ENCODE measurements around the gene GPR84.

GPR84 gene

GRCh38 chr12:54407183-54407905 is 43.1 kb upstream of the GPR84 start:
- no peak for TF ChIP-seq EZH2 (optimal IDR thresholded peaks at IDR 0.05; ENCODE audit: low read depth, low read length)
- TF ChIP-seq EZH2phosphoT487 (IDR thresholded peaks at IDR 0.05; ENCODE audit: low read length), result no peak
- Histone ChIP-seq H4K20me1 (ENCODE audit: insufficient read depth, low read length) (no peaks in the 10 kb centered on the region), H3K9me3 (replicated peaks; ENCODE audit: insufficient read depth, low read length) (no peaks in the 10 kb centered on the region), H3K9ac (ENCODE audit: low read length) (no peak overlapping the region), H3K27me3 (replicated peaks; ENCODE audit: insufficient read depth, low read length) (no peaks in the 10 kb centered on the region), H3K36me3 (replicated peaks; ENCODE audit: insufficient read depth, low read length) (no peaks in the 10 kb centered on the region), H3K9me2 (replicated peaks; ENCODE audit: insufficient read depth, low read length) (no peaks in the 10 kb centered on the region), H3K79me2 (ENCODE audit: low read length) (no peaks in the 10 kb centered on the region), H3K4me3 (ENCODE audit: low read length) (no peak overlapping the region), H3K27ac (ENCODE audit: low read length) (no peak overlapping the region), H2AFZ (ENCODE audit: low read length) (no peak overlapping the region), H3K4me1 (ENCODE audit: low read length) (0 out of 2 replicates have a peak, but pooled peaks cover under 1% of the 10 kb centered on the region), H3K4me2 (ENCODE audit: low read depth, low read length) (no peak overlapping the region), H3F3A (ENCODE audit: insufficient read depth, low read length) (no peaks in the 10 kb centered on the region)
- no peak for DNase-seq

- Histone ChIP-seq H3K79me2 (ENCODE audit: low read length) (no peaks in the 10 kb centered on the region), H3K9me2 (replicated peaks; ENCODE audit: insufficient read depth, low read length) (no peaks in the 10 kb centered on the region), H3K27me3 (replicated peaks; ENCODE audit: insufficient read depth, low read length) (no peaks in the 10 kb centered on the region), H4K20me1 (ENCODE audit: insufficient read depth, low read length) (no peaks in the 10 kb centered on the region), H3K4me1 (ENCODE audit: low read length) (no peaks in the 10 kb centered on the region), H3K36me3 (replicated peaks; ENCODE audit: insufficient read depth, low read length) (no peaks in the 10 kb centered on the region), H2AFZ (ENCODE audit: low read length) (no peak overlapping the region), H3F3A (ENCODE audit: insufficient read depth, low read length) (no peaks in the 10 kb centered on the region), H3K27ac (ENCODE audit: low read length) (no peak overlapping the region), H3K9ac (ENCODE audit: low read length) (no peak overlapping the region), H3K4me2 (ENCODE audit: low read depth, low read length) (no peak overlapping the region), H3K4me3 (ENCODE audit: low read length) (no peak overlapping the region), H3K9me3 (replicated peaks; ENCODE audit: insufficient read depth, low read length) (no peaks in the 10 kb centered on the region)
- TF ChIP-seq EZH2 (optimal IDR thresholded peaks at IDR 0.05; ENCODE audit: low read depth, low read length) (no peak), CTCF (IDR thresholded peaks at IDR 0.05; ENCODE audit: low read length) (no peak), EZH2phosphoT487 (IDR thresholded peaks at IDR 0.05; ENCODE audit: low read length) (no peak)
- no peak for DNase-seq
Observed at GRCh38 chr12:54405573-54405972, 41.3 kb upstream of the GPR84 start.

- Histone ChIP-seq H2AFZ (ENCODE audit: low read length) (no peak overlapping the region), H3K79me2 (ENCODE audit: low read length) (no peaks in the 10 kb centered on the region), H3K4me1 (ENCODE audit: low read length) (no peaks in the 10 kb centered on the region), H3K36me3 (replicated peaks; ENCODE audit: insufficient read depth, low read length) (no peaks in the 10 kb centered on the region), H3F3A (ENCODE audit: insufficient read depth, low read length) (no peaks in the 10 kb centered on the region), H3K27me3 (replicated peaks; ENCODE audit: insufficient read depth, low read length) (no peaks in the 10 kb centered on the region), H3K4me2 (ENCODE audit: low read depth, low read length) (no peak overlapping the region), H3K4me3 (ENCODE audit: low read length) (no peak overlapping the region), H3K9me2 (replicated peaks; ENCODE audit: insufficient read depth, low read length) (no peaks in the 10 kb centered on the region), H3K9me3 (replicated peaks; ENCODE audit: insufficient read depth, low read length) (no peaks in the 10 kb centered on the region), H3K27ac (ENCODE audit: low read length) (no peak overlapping the region), H3K9ac (ENCODE audit: low read length) (no peak overlapping the region), H4K20me1 (ENCODE audit: insufficient read depth, low read length) (no peaks in the 10 kb centered on the region)
- TF ChIP-seq CTCF (IDR thresholded peaks at IDR 0.05; ENCODE audit: low read length) (no peak), EZH2 (optimal IDR thresholded peaks at IDR 0.05; ENCODE audit: low read depth, low read length) (no peak), EZH2phosphoT487 (IDR thresholded peaks at IDR 0.05; ENCODE audit: low read length) (no peak)
- no peak for DNase-seq
Observed at GRCh38 chr12:54405106-54405505, 40.8 kb upstream of the GPR84 start.

All from MM.1S (cell line).